Activated CD8-positive, alpha-beta T cell treated with anti-CD3 and anti-CD28 coated beads for 36 hours (primary cell): ENCODE measurements around the gene UBE2J1. TPM values are rescaled to one million over a fixed set of nuclear protein-coding genes. Genes with fewer than 3 reads are reported as not detected.

ENCODE experiments used
- ATAC-seq: fragments of 200-7000 bp; cut with Tn5 transposase; one replicate; pipeline ENCODE4 v1.10.0; 2021; ENCODE audit warnings: mild to moderate bottlenecking, moderate library complexity
- CTCF ChIA-PET: fragments of 350-600 bp; sonication (Branson Sonifier 250); formaldehyde crosslinking; loops from one replicate; lab custom pipeline; 2021; ENCODE audit warnings: antibody characterized with exemption; lab: Charles Lee
- POLR2A ChIA-PET: fragments of 350-600 bp; sonication (Branson Sonifier 250); formaldehyde crosslinking; loops from one replicate; lab custom pipeline; 2021; ENCODE audit warnings: antibody characterized with exemption; lab: Charles Lee
- DNase-seq: peaks from one replicate; pipeline ENCODE4 v3.0.0-alpha.2; 2020
- H3K27ac Mint-ChIP-seq: one replicate; pipeline ENCODE4 v1.8.0; 2021; ENCODE audit warnings: mild to moderate bottlenecking, mixed read lengths
- H3K27me3 Mint-ChIP-seq: one replicate; pipeline ENCODE4 v1.8.0; 2021; ENCODE audit warnings: mixed read lengths
- H3K36me3 Mint-ChIP-seq: one replicate; pipeline ENCODE4 v1.8.0; 2021; ENCODE audit warnings: low read depth, mixed read lengths
- H3K4me1 Mint-ChIP-seq: one replicate; pipeline ENCODE4 v1.8.0; 2021; ENCODE audit warnings: low read depth, mixed read lengths
- H3K4me3 Mint-ChIP-seq: one replicate; pipeline ENCODE4 v1.8.0; 2021; ENCODE audit warnings: mild to moderate bottlenecking, moderate library complexity, mixed read lengths
- H3K9me3 Mint-ChIP-seq: one replicate; pipeline ENCODE4 v1.8.0; 2021; ENCODE audit warnings: mixed read lengths
- CTCF ChIP-seq: fragments of 200-600 bp; IDR thresholded peaks from one replicate; pipeline ENCODE4 v1.8.0; 2022; ENCODE audit warnings: antibody characterized with exemption, mild to moderate bottlenecking
- intact Hi-C: fragments of 100-400 bp; cut with micrococcal nuclease; formaldehyde crosslinking; loops from one replicate; pipeline ENCODE4 v1.10.0; 2022
- total RNA-seq, 2 experiments: library from RNA; stranded (reverse); gene quantifications; one replicate each; pipeline ENCODE4 v1.2.3, GENCODE V29; 2021

Gene UBE2J1
- total RNA-seq = 10 to 100 TPM; 23.2 to 24.6 TPM

- no peaks in the 10 kb centered on the region for H3K9me3 Mint-ChIP-seq
- H3K4me1 Mint-ChIP-seq = peaks cover 71% of the 10 kb centered on the region
- peak; percentile 83 for ATAC-seq
- DNase-seq = peak; percentile 82
- TF ChIP-seq CTCF = no peak
- peaks cover 18% of the 10 kb centered on the region for H3K36me3 Mint-ChIP-seq
- POLR2A ChIA-PET = interaction anchor here (0.5 to 4.2 kb wide), 9 partner anchors 8 to 316 kb away, joined by 3 to 21 read pairs (median 4); partner anchors contain the start of genes PM20D2 and PNRC1
- H3K27me3 Mint-ChIP-seq = no peaks in the 10 kb centered on the region
- intact Hi-C loops = loop anchor here (5.0 to 10.0 kb wide), 2 partner anchors 55 to 268 kb away; partner anchors contain the start of gene PNRC1
- H3K4me3 Mint-ChIP-seq = peak within 1 kb of the TSS; percentile 98
- H3K27ac Mint-ChIP-seq = peak within 1 kb of the TSS; percentile 93
- CTCF ChIA-PET = interaction anchor here (1.1 to 9.6 kb wide), 5 partner anchors 8 to 20 kb away, joined by 4 to 82 read pairs (median 4); no protein-coding TSS in a partner anchor
Measured at GRCh38 chr6:89352278-89353117, at the start of gene UBE2J1. Gene UBE2J1 (minus strand): TSS chr6:89352722. CDS start chr6:89352569, 153 bp downstream.

- intact Hi-C loops = no loop called here
- no peak for TF ChIP-seq CTCF
- H3K4me3 Mint-ChIP-seq = no peak overlapping the region
- no peaks in the 10 kb centered on the region for H3K9me3 Mint-ChIP-seq
- H3K4me1 Mint-ChIP-seq = peaks cover 4% of the 10 kb centered on the region
- DNase-seq = no peak
- no peak for ATAC-seq
- H3K27ac Mint-ChIP-seq = no peak overlapping the region
- H3K36me3 Mint-ChIP-seq = no peaks in the 10 kb centered on the region
- no peaks in the 10 kb centered on the region for H3K27me3 Mint-ChIP-seq
- ChIA-PET POLR2A (interaction anchor here (0.6 kb wide), 1 partner anchor 472 kb away, joined by 3 read pairs; no protein-coding TSS in a partner anchor), CTCF (interaction anchor here (1.1 to 1.3 kb wide), 2 partner anchors 11 to 29 kb away, joined by 3 to 4 read pairs; no protein-coding TSS in a partner anchor)
Measured at GRCh38 chr6:89400912-89401399, 48.4 kb upstream of the UBE2J1 start.

- ChIA-PET CTCF (interaction anchor here (0.8 to 1.1 kb wide), 3 partner anchors 11 to 32 kb away, joined by 3 to 6 read pairs (median 3); no protein-coding TSS in a partner anchor), POLR2A (no interaction called here)
- Mint-ChIP-seq H3K4me3 (no peak overlapping the region), H3K27me3 (no peaks in the 10 kb centered on the region), H3K36me3 (no peaks in the 10 kb centered on the region), H3K27ac (no peak overlapping the region), H3K9me3 (no peaks in the 10 kb centered on the region), H3K4me1 (peaks cover 4% of the 10 kb centered on the region)
- intact Hi-C loops = no loop called here
- DNase-seq (no peak), ATAC-seq (no peak)
- no peak for TF ChIP-seq CTCF
Measured at GRCh38 chr6:89400050-89400449, 47.5 kb upstream of the UBE2J1 start.

GRCh38 chr6:89398762-89399525, 46.4 kb upstream of the UBE2J1 start:
- Mint-ChIP-seq H3K27ac (no peak overlapping the region), H3K27me3 (no peaks in the 10 kb centered on the region), H3K9me3 (peaks cover 3% of the 10 kb centered on the region), H3K36me3 (no peaks in the 10 kb centered on the region), H3K4me1 (peaks cover 4% of the 10 kb centered on the region), H3K4me3 (no peak overlapping the region)
- DNase-seq (no peak), ATAC-seq (no peak)
- TF ChIP-seq CTCF = no peak
- CTCF ChIA-PET = interaction anchor here (0.8 to 1.0 kb wide), 3 partner anchors 13 to 32 kb away, joined by 3 read pairs; no protein-coding TSS in a partner anchor
- POLR2A ChIA-PET = no interaction called here
- intact Hi-C loops = no loop called here
